Measurements from ENCODE around the gene UFD1.

Gene UFD1

GRCh38 chr22:19470010-19470409 lies 9.0 kb downstream of the UFD1 start:
- H3K27me3 ChIP-seq (ENCODE audit: insufficient read depth, low read depth): no peaks in the 10 kb centered on the region
- H3K4me2 ChIP-seq: no peak overlapping the region
- H3K4me1 ChIP-seq (ENCODE audit: low read depth, poor library complexity, severe bottlenecking): peaks cover 20% of the 10 kb centered on the region
- no peak overlapping the region for H2AFZ ChIP-seq (ENCODE audit: low read depth)
- 0 out of 2 replicates have a peak, but pooled peaks cover 5% of the 10 kb centered on the region for H3K79me2 ChIP-seq (ENCODE audit: insufficient read depth, low read depth)
- no peaks in the 10 kb centered on the region for H3K36me3 ChIP-seq (ENCODE audit: insufficient read depth)
- H4K20me1 ChIP-seq (ENCODE audit: insufficient read depth): no peaks in the 10 kb centered on the region
- no peak overlapping the region for H3K27ac ChIP-seq
- TF ChIP-seq, protein P1, sequence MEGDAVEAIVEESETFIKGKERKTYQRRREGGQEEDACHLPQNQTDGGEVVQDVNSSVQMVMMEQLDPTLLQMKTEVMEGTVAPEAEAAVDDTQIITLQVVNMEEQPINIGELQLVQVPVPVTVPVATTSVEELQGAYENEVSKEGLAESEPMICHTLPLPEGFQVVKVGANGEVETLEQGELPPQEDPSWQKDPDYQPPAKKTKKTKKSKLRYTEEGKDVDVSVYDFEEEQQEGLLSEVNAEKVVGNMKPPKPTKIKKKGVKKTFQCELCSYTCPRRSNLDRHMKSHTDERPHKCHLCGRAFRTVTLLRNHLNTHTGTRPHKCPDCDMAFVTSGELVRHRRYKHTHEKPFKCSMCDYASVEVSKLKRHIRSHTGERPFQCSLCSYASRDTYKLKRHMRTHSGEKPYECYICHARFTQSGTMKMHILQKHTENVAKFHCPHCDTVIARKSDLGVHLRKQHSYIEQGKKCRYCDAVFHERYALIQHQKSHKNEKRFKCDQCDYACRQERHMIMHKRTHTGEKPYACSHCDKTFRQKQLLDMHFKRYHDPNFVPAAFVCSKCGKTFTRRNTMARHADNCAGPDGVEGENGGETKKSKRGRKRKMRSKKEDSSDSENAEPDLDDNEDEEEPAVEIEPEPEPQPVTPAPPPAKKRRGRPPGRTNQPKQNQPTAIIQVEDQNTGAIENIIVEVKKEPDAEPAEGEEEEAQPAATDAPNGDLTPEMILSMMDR (conservative IDR thresholded peaks at IDR 0.05; ENCODE audit: low read depth, low read length): no peak
- no peak overlapping the region for H3K4me3 ChIP-seq (IDR thresholded peaks at IDR 0.05; ENCODE audit: insufficient read depth, low read depth, low read length)
- H3K9ac ChIP-seq: no peak overlapping the region

GRCh38 chr22:19469421-19469820 lies 9.6 kb downstream of the UFD1 start:
- TF ChIP-seq, protein P1 (conservative IDR thresholded peaks at IDR 0.05; ENCODE audit: low read depth, low read length): no peak
- H2AFZ ChIP-seq (ENCODE audit: low read depth): no peak overlapping the region
- peaks cover 20% of the 10 kb centered on the region for H3K4me1 ChIP-seq (ENCODE audit: low read depth, poor library complexity, severe bottlenecking)
- H3K79me2 ChIP-seq (ENCODE audit: insufficient read depth, low read depth): 0 out of 2 replicates have a peak, but pooled peaks cover 5% of the 10 kb centered on the region
- no peaks in the 10 kb centered on the region for H4K20me1 ChIP-seq (ENCODE audit: insufficient read depth)
- no peak overlapping the region for H3K4me2 ChIP-seq
- no peak overlapping the region for H3K9ac ChIP-seq
- H3K4me3 ChIP-seq (IDR thresholded peaks at IDR 0.05; ENCODE audit: insufficient read depth, low read depth, low read length): no peak overlapping the region
- H3K27ac ChIP-seq: no peak overlapping the region
- H3K27me3 ChIP-seq (ENCODE audit: insufficient read depth, low read depth): no peaks in the 10 kb centered on the region
- H3K36me3 ChIP-seq (ENCODE audit: insufficient read depth): no peaks in the 10 kb centered on the region

- Histone ChIP-seq H2AFZ (ENCODE audit: low read depth) (no peak overlapping the region), H4K20me1 (ENCODE audit: insufficient read depth) (no peaks in the 10 kb centered on the region), H3K4me2 (no peak overlapping the region), H3K27ac (no peak overlapping the region), H3K79me2 (ENCODE audit: insufficient read depth, low read depth) (0 out of 2 replicates have a peak, but pooled peaks cover 4% of the 10 kb centered on the region), H3K9ac (no peak overlapping the region), H3K27me3 (ENCODE audit: insufficient read depth, low read depth) (no peaks in the 10 kb centered on the region), H3K4me1 (ENCODE audit: low read depth, poor library complexity, severe bottlenecking) (peaks cover 9% of the 10 kb centered on the region), H3K36me3 (ENCODE audit: insufficient read depth) (no peaks in the 10 kb centered on the region), H3K4me3 (IDR thresholded peaks at IDR 0.05; ENCODE audit: insufficient read depth, low read depth, low read length) (no peak overlapping the region)
- TF ChIP-seq, protein P1 (conservative IDR thresholded peaks at IDR 0.05; ENCODE audit: low read depth, low read length): no peak
These were observed 11.1 kb downstream of the UFD1 start for GRCh38 chr22:19467912-19468311.

DNA sequence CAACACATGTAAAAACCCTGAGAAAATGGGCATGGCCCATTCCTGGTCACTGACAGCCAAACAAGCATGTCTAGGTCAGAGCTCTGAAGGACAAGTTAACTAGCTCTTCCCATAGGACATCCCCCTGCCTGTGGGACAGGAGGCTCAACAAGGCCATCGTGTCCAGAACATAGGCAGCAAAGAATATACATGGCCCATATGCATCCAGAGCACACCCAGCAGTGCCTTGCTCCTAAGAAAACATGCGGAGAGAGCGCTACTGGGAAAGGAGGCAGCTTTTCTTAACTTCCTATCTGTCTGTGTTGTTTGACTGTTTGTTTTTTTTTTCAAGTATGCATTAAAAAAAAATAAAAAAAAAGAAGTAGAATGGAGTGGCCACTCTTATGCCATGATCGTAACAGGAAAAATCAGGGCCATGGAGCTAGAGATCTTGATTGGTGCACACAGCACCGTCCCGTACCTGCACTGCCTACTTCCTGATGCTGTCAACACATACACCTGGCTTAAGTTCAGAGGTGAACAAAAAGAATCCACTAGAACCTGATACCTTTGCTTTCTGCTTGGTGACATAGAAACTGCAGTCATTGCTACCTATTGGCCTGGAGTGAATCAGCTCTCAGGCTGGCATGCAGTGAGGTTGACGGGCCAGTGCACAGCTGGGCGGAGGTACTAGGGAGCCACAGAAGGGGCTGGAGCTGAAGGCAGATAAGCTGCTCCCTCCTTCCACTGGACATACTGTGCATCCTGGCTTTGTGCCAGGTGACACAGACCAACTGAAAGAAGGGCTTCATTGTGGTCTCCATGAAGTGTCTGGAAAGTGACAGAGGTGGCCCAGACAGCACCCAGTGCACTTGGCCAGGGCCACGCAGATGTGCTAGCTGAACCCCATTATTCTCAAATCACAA lies 11.9 kb downstream of the UFD1 start:
- Histone ChIP-seq H3K4me2 (no peak overlapping the region), H3K4me3 (IDR thresholded peaks at IDR 0.05; ENCODE audit: insufficient read depth, low read depth, low read length) (no peak overlapping the region), H3K79me2 (ENCODE audit: insufficient read depth, low read depth) (no peaks in the 10 kb centered on the region), H4K20me1 (ENCODE audit: insufficient read depth) (no peaks in the 10 kb centered on the region), H3K4me1 (ENCODE audit: low read depth, poor library complexity, severe bottlenecking) (peaks cover 4% of the 10 kb centered on the region), H2AFZ (ENCODE audit: low read depth) (no peak overlapping the region), H3K36me3 (ENCODE audit: insufficient read depth) (no peaks in the 10 kb centered on the region), H3K27ac (no peak overlapping the region), H3K9ac (no peak overlapping the region), H3K27me3 (ENCODE audit: insufficient read depth, low read depth) (no peaks in the 10 kb centered on the region)
- TF ChIP-seq, protein P1 (conservative IDR thresholded peaks at IDR 0.05; ENCODE audit: low read depth, low read length): no peak

All from KMS-11 (cell line).